IMR-90 (cell line): ENCODE measurements around the gene RMDN3. TPM values are rescaled to one million over a fixed set of nuclear protein-coding genes. Genes with fewer than 3 reads are reported as not detected.

Source experiments
- ATAC-seq: fragments of 200-7000 bp; cut with Tn5 transposase; 2 replicates; pipeline ENCODE4 v1.9.1; 2020; ENCODE audit warnings: low read depth, mild to moderate bottlenecking, moderate library complexity
- BruUV-seq: library from RNA; stranded (reverse); fragments of 400-500 nt; replicated peaks from 2 replicates; lab custom pipeline; 2021; lab: Mats Ljungman, UMichigan
- CTCF ChIA-PET: fragments of 300-600 bp; formaldehyde crosslinking; extraction: SDS; loops from one replicate; lab custom pipeline; 2021; ENCODE audit warnings: antibody characterized with exemption; lab: Yijun Ruan, JAX
- POLR2A ChIA-PET: fragments of 300-600 bp; sonication (Branson Sonifier 250); formaldehyde crosslinking; loops from one replicate; lab custom pipeline; 2022; ENCODE audit warnings: antibody characterized with exemption; ENCODE audit not compliant: unreplicated experiment; lab: Charles Lee
- DNase-seq: peaks from one replicate; pipeline ENCODE4 v3.0.0; 2013
- H2AFZ ChIP-seq: replicated peaks from 2 replicates; pipeline ENCODE3; 2013; ENCODE audit warnings: low read length, mild to moderate bottlenecking; ENCODE audit not compliant: poor library complexity
- H2AK5ac ChIP-seq: 2 replicates; pipeline ENCODE4 v1.6.1; 2013; ENCODE audit warnings: low read depth, low read length, inconsistent platforms
- H2AK9ac ChIP-seq: replicated peaks from 2 replicates; pipeline ENCODE3; 2013; ENCODE audit warnings: mild to moderate bottlenecking, low read depth, low read length, moderate library complexity; ENCODE audit not compliant: poor library complexity
- H2BK120ac ChIP-seq: 2 replicates; pipeline ENCODE4 v1.6.1; 2013; ENCODE audit warnings: low read depth, low read length, inconsistent platforms
- H2BK15ac ChIP-seq: 3 replicates; pipeline ENCODE4 v1.6.1; 2013; ENCODE audit warnings: low read depth, low read length, inconsistent platforms
- H2BK20ac ChIP-seq: 2 replicates; pipeline ENCODE4 v1.6.1; 2013; ENCODE audit warnings: low read depth, mild to moderate bottlenecking, inconsistent platforms, low read length, moderate library complexity
- H2BK5ac ChIP-seq: 2 replicates; pipeline ENCODE4 v1.6.1; 2013; ENCODE audit warnings: mild to moderate bottlenecking, low read depth, low read length, inconsistent platforms; ENCODE audit not compliant: poor library complexity, severe bottlenecking
- H3K14ac ChIP-seq: replicated peaks from 2 replicates; pipeline ENCODE4 v1.6.1; 2013; ENCODE audit warnings: low read depth, low read length, inconsistent platforms
- H3K18ac ChIP-seq: 2 replicates; pipeline ENCODE4 v1.6.1; 2013; ENCODE audit warnings: low read depth, low read length, control low read depth
- H3K23ac ChIP-seq: 2 replicates; pipeline ENCODE4 v1.6.1; 2013; ENCODE audit warnings: low read depth, low read length, inconsistent platforms
- H3K27ac ChIP-seq: 2 replicates; pipeline ENCODE4 v1.5.1; 2013; ENCODE audit warnings: mild to moderate bottlenecking, control low read depth, low read length; ENCODE audit not compliant: insufficient read depth
- H3K27me3 ChIP-seq: 2 replicates; pipeline ENCODE4 v1.6.1; 2013; ENCODE audit warnings: low read length; ENCODE audit not compliant: control insufficient read depth, insufficient read depth
- H3K36me3 ChIP-seq: 2 replicates; pipeline ENCODE4 v1.6.1; 2013; ENCODE audit warnings: low read length, mixed read lengths; ENCODE audit not compliant: control insufficient read depth, insufficient read depth
- H3K4ac ChIP-seq: 2 replicates; pipeline ENCODE4 v1.6.1; 2013; ENCODE audit warnings: low read depth, low read length, inconsistent platforms
- H3K4me1 ChIP-seq: 2 replicates; pipeline ENCODE4 v1.6.1; 2013; ENCODE audit warnings: low read length, mixed read lengths; ENCODE audit not compliant: control insufficient read depth, insufficient read depth
- H3K4me2 ChIP-seq: 2 replicates; pipeline ENCODE4 v1.6.1; 2013; ENCODE audit warnings: low read depth, mild to moderate bottlenecking, control low read depth, low read length, moderate library complexity
- H3K4me3 ChIP-seq: 2 replicates; pipeline ENCODE4 v1.5.1; 2013; ENCODE audit warnings: low read depth, mild to moderate bottlenecking, control low read depth, low read length, moderate library complexity; ENCODE audit not compliant: insufficient read depth
- H3K56ac ChIP-seq: 2 replicates; pipeline ENCODE4 v1.6.1; 2013; ENCODE audit warnings: low read length, inconsistent platforms; ENCODE audit not compliant: insufficient read depth; ENCODE audit errors: extremely low read depth
- H3K79me1 ChIP-seq, 2 experiments: 2 replicates each; pipeline ENCODE4 v1.6.1; 2013; ENCODE audit warnings: low read length in 2 of 2, inconsistent platforms in 1 of 2, low read depth in 1 of 2
- H3K9ac ChIP-seq: 2 replicates; pipeline ENCODE4 v1.6.1; 2013; ENCODE audit warnings: low read depth, low read length, control low read depth
- H3K9me1 ChIP-seq: 2 replicates; pipeline ENCODE4 v1.6.1; 2013; ENCODE audit warnings: low read length, inconsistent platforms; ENCODE audit not compliant: insufficient read depth
- H3K9me3 ChIP-seq: 2 replicates; pipeline ENCODE4 v1.6.1; 2013; ENCODE audit warnings: low read length; ENCODE audit not compliant: control insufficient read depth, insufficient read depth
- H4K20me1 ChIP-seq: 2 replicates; pipeline ENCODE4 v1.6.1; 2013; ENCODE audit warnings: low read length, inconsistent platforms; ENCODE audit not compliant: insufficient read depth
- H4K5ac ChIP-seq: 2 replicates; pipeline ENCODE4 v1.6.1; 2013; ENCODE audit warnings: mild to moderate bottlenecking, low read depth, low read length, control low read depth
- H4K8ac ChIP-seq, 2 experiments: 2 replicates each; pipeline ENCODE4 v1.6.1; 2013; ENCODE audit warnings: low read depth in 2 of 2, low read length in 2 of 2, control low read depth in 1 of 2, inconsistent platforms in 1 of 2
- H4K91ac ChIP-seq: 2 replicates; pipeline ENCODE4 v1.6.1; 2013; ENCODE audit warnings: low read depth, low read length, inconsistent platforms; ENCODE audit not compliant: insufficient read depth
- POLR2A ChIP-seq: IDR thresholded peaks from 2 replicates; pipeline ENCODE4 v1.6.1; 2012; ENCODE audit warnings: mild to moderate bottlenecking, low read depth, low read length
- RAD21 ChIP-seq: IDR thresholded peaks from 2 replicates; pipeline ENCODE4 v1.6.1; 2012; ENCODE audit warnings: low read length, improper control_type of control experiment
- WGBS, 2 experiments: methylation state at CpG; one replicate each; pipeline versions ENCODE4 v1.1.5 to v1.1.7; 2013; ENCODE audit warnings: missing lambda C conversion rate in 2 of 2; ENCODE audit not compliant: insufficient read length in 1 of 2; ENCODE audit errors: extremely low coverage in 2 of 2; 5-methylcytosine and 5-hydroxymethylcytosine counted together
- dilution Hi-C: fragments of 300-500 bp; cut with HindIII; formaldehyde crosslinking; loops from one replicate; pipeline ENCODE4 v1.14.3; 2018; ENCODE audit warnings: low sequenced_read_pairs; ENCODE audit not compliant: unreplicated experiment
- in situ Hi-C: fragments of 300-500 bp; cut with MboI; formaldehyde crosslinking; loops from 3 replicates; pipeline ENCODE4 v1.14.3; 2019; ENCODE audit warnings: low sequenced_read_pairs, inconsistent platforms, mixed read lengths
- intact Hi-C: fragments of 100-400 bp; cut with micrococcal nuclease; formaldehyde crosslinking; loops from 2 replicates; pipeline ENCODE4 v1.10.0; 2022
- polyA plus RNA-seq, 3 experiments: library from polyadenylated mRNA; depleted of rRNA; stranded (reverse); fragments of >200 nt; gene quantifications; 2 replicates each; pipeline ENCODE4 v1.2.3, GENCODE V29; 2012; ENCODE audit warnings: low replicate concordance in 1 of 3
- total RNA-seq: library from RNA; depleted of rRNA; stranded (reverse); fragments of >200 nt; gene quantifications from 2 replicates; pipeline ENCODE4 v1.2.3, GENCODE V29; 2012

The RMDN3 gene
- total and polyA plus RNA-seq, 2 of the 4 experiments (the other 2 are of a cell fraction): 14.7 to 25.7 TPM

DNA sequence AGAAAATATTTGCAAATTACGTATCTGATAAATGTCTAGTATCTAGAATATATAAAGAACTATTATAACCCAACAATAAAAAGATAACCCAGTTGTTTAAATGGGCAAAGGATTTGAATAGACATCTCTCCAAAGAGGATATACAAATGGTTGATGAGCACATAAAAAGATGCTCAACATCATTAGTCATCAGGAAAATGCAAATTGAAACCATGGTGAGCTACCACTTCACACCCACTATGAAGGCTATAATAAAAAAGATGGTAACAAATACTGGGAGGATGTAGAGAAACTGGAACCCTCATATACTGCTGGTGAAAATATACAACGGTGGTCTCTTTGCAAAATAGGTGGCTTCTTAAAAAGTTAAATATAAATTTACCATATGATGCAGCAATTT is 32.1 kb downstream of the RMDN3 start:
- POLR2A ChIA-PET: no interaction called here
- Histone ChIP-seq H4K8ac (no peak overlapping the region), H3K18ac (no peak overlapping the region), H2BK5ac (no peak overlapping the region), H4K5ac (no peak overlapping the region), H4K91ac (no peak overlapping the region), H2AK5ac (no peak overlapping the region), H3K4me3 (no peak overlapping the region), H3K79me1 (no peaks in the 10 kb centered on the region), H3K9me3 (no peaks in the 10 kb centered on the region), H3K27ac (no peak overlapping the region), H3K56ac (no peak overlapping the region), H2BK120ac (no peak overlapping the region), H3K9me1 (no peaks in the 10 kb centered on the region), H2AFZ (no peak overlapping the region), H3K4ac (no peak overlapping the region), H3K23ac (no peak overlapping the region), H3K4me1 (no peaks in the 10 kb centered on the region), H3K9ac (no peak overlapping the region), H3K36me3 (0 out of 2 replicates have a peak, but pooled peaks cover 1% of the 10 kb centered on the region), H3K27me3 (no peaks in the 10 kb centered on the region), H4K20me1 (no peaks in the 10 kb centered on the region), H2BK20ac (no peak overlapping the region), H3K14ac (no peak overlapping the region), H2BK15ac (no peak overlapping the region), H3K4me2 (no peak overlapping the region), H2AK9ac (no peak overlapping the region)
- dilution Hi-C loops (no loop called here), in situ Hi-C loops (no loop called here), intact Hi-C loops (no loop called here)
- ATAC-seq: no peak; the same call in 1 of the 2 replicates
- no TSS peak for BruUV-seq
- WGBS, 2 experiments: no CpG with 5 or more reads among the region's 2 CpGs
- CTCF ChIA-PET: interaction anchor here (1.4 kb wide), 1 partner anchor 24 kb away, joined by 3 read pairs; no protein-coding TSS in a partner anchor
- peak; percentile 20 for DNase-seq
- TF ChIP-seq RAD21 (no peak), POLR2A (no peak)
